GM23248 (cell line): ENCODE measurements around the gene FUNDC2.

ENCODE experiments used
- EZH2 ChIP-seq: fragments of 200-600 bp; sonication (generic); IDR thresholded peaks from 2 replicates; pipeline ENCODE4 v1.6.1; 2018; ENCODE audit warnings: antibody characterized with exemption, mild to moderate bottlenecking; ENCODE audit not compliant: insufficient read depth, poor library complexity, severe bottlenecking
- EZH2phosphoT487 ChIP-seq: fragments of 200-600 bp; sonication (generic); IDR thresholded peaks from 2 replicates; pipeline ENCODE4 v1.6.1; 2018; ENCODE audit warnings: antibody characterized with exemption, moderate library complexity, mild to moderate bottlenecking, low read depth; ENCODE audit not compliant: insufficient read depth

- no peak for TF ChIP-seq EZH2
- no peak for TF ChIP-seq EZH2phosphoT487
These were observed 16.6 kb upstream of the FUNDC2 start for GRCh38 chrX:155009994-155010472.
